Smooth muscle cell (in vitro differentiated cells): ENCODE data around the gene CAMSAP3. TPM values are rescaled to one million over a fixed set of nuclear protein-coding genes. Genes with fewer than 3 reads are reported as not detected.

ENCODE experiments used
- DNase-seq: peaks from one replicate; lab custom pipeline; 2025; ENCODE audit not compliant: unreplicated experiment; lab: John Stamatoyannopoulos, UW
- H2AFZ ChIP-seq: fragments of 200-600 bp; sonication (generic); 2 replicates; pipeline ENCODE4 v1.6.0; 2016; ENCODE audit warnings: antibody characterized with exemption, low read depth, mild to moderate bottlenecking
- H3F3A ChIP-seq: fragments of 200-600 bp; sonication (generic); 2 replicates; pipeline ENCODE4 v1.6.0; 2017; ENCODE audit warnings: antibody characterized with exemption, low read depth
- H3K27ac ChIP-seq: fragments of 200-600 bp; sonication (generic); 2 replicates; pipeline ENCODE4 v1.5.1; 2016; ENCODE audit warnings: low read depth, mild to moderate bottlenecking
- H3K27me3 ChIP-seq: fragments of 200-600 bp; sonication (generic); 2 replicates; pipeline ENCODE4 v1.6.1; 2016; ENCODE audit warnings: low read depth, mild to moderate bottlenecking
- H3K36me3 ChIP-seq: fragments of 200-600 bp; sonication (generic); 2 replicates; pipeline ENCODE4 v1.5.1; 2016; ENCODE audit warnings: low read depth
- H3K4me1 ChIP-seq: fragments of 200-600 bp; sonication (generic); 2 replicates; pipeline ENCODE4 v1.5.1; 2016; ENCODE audit warnings: low read depth
- H3K4me2 ChIP-seq: fragments of 200-600 bp; sonication (generic); 2 replicates; pipeline ENCODE4 v1.6.0; 2016; ENCODE audit warnings: mild to moderate bottlenecking
- H3K4me3 ChIP-seq: fragments of 200-600 bp; sonication (generic); 2 replicates; pipeline ENCODE4 v1.5.1; 2016; ENCODE audit warnings: mild to moderate bottlenecking
- H3K79me2 ChIP-seq: fragments of 200-600 bp; sonication (generic); 2 replicates; pipeline ENCODE4 v1.6.0; 2016; ENCODE audit warnings: low read depth, mild to moderate bottlenecking
- H3K9ac ChIP-seq: fragments of 200-600 bp; sonication (generic); 2 replicates; pipeline ENCODE4 v1.6.0; 2016; ENCODE audit warnings: low read depth
- H3K9me3 ChIP-seq: fragments of 200-600 bp; sonication (generic); replicated peaks from 2 replicates; pipeline ENCODE4 v1.5.1; 2016; ENCODE audit warnings: low read depth
- H4K20me1 ChIP-seq: fragments of 200-600 bp; sonication (generic); 2 replicates; pipeline ENCODE4 v1.6.0; 2016; ENCODE audit warnings: low read depth
- CTCF ChIP-seq: fragments of 200-600 bp; sonication (generic); IDR thresholded peaks from 2 replicates; pipeline ENCODE4 v1.5.1; 2017; ENCODE audit warnings: borderline replicate concordance, mild to moderate bottlenecking, antibody characterized with exemption; ENCODE audit not compliant: insufficient read depth, poor library complexity, severe bottlenecking
- WGBS: methylation state at CpG from one replicate; pipeline ENCODE4 v1.1.7; 2016; ENCODE audit warnings: low lambda C conversion rate; 5-methylcytosine and 5-hydroxymethylcytosine counted together
- polyA plus RNA-seq: library from polyadenylated mRNA; unstranded; fragments of >200 nt; fragmentation: Nextera tagmentation; extraction: Ambion mirVana; gene quantifications from 2 replicates; pipeline ENCODE4 v1.2.1, GENCODE V29; 2016
- total RNA-seq: library from RNA; depleted of rRNA; stranded (reverse); fragments of >200 nt; gene quantifications from 2 replicates; pipeline ENCODE4 v1.2.3, GENCODE V29; 2014

CAMSAP3 gene
- total and polyA plus RNA-seq, 2 experiments from 2014 or later: 1.4 to 1.8 TPM

- Histone ChIP-seq H3F3A (no peaks in the 10 kb centered on the region), H3K9ac (no peak overlapping the region), H3K27me3 (peaks cover 21% of the 10 kb centered on the region), H4K20me1 (no peaks in the 10 kb centered on the region), H3K4me1 (no peaks in the 10 kb centered on the region), H3K9me3 (no peaks in the 10 kb centered on the region), H3K4me2 (no peak overlapping the region), H3K79me2 (no peaks in the 10 kb centered on the region), H3K27ac (no peak overlapping the region), H3K36me3 (no peaks in the 10 kb centered on the region), H3K4me3 (no peak overlapping the region), H2AFZ (no peak overlapping the region)
- no peak for DNase-seq
- WGBS: 61% methylated on average over 8 of the region's 8 CpGs
- no peak for TF ChIP-seq CTCF
Measured at GRCh38 chr19:7590256-7590655, 5.4 kb upstream of the CAMSAP3 start.

GRCh38 chr19:7596211-7596937 lies 711 bp downstream of the CAMSAP3 start:
- no peak overlapping the region for H3K27ac ChIP-seq
- no peak overlapping the region for H3K9ac ChIP-seq
- no peaks in the 10 kb centered on the region for H3K79me2 ChIP-seq
- H3K9me3 ChIP-seq: no peaks in the 10 kb centered on the region
- H3F3A ChIP-seq: peaks cover 3% of the 10 kb centered on the region
- peaks cover 6% of the 10 kb centered on the region for H4K20me1 ChIP-seq
- H3K27me3 ChIP-seq: peaks cover 52% of the 10 kb centered on the region
- H3K4me1 ChIP-seq: peaks cover 4% of the 10 kb centered on the region
- no peaks in the 10 kb centered on the region for H3K36me3 ChIP-seq
- 9% methylated on average over 30 of the region's 70 CpGs for WGBS
- H3K4me2 ChIP-seq: peak overlapping the region; percentile 78
- TF ChIP-seq CTCF: no peak
- peak overlapping the region; percentile 49 for H3K4me3 ChIP-seq
- H2AFZ ChIP-seq: no peak overlapping the region
- DNase-seq: no peak

- H3K36me3 ChIP-seq: no peaks in the 10 kb centered on the region
- H3K4me1 ChIP-seq: peaks cover 4% of the 10 kb centered on the region
- H4K20me1 ChIP-seq: peaks cover 12% of the 10 kb centered on the region
- H2AFZ ChIP-seq: no peak overlapping the region
- no peak for TF ChIP-seq CTCF
- no peaks in the 10 kb centered on the region for H3K9me3 ChIP-seq
- no peak overlapping the region for H3K4me3 ChIP-seq
- H3K27me3 ChIP-seq: peaks cover 52% of the 10 kb centered on the region
- H3K79me2 ChIP-seq: no peaks in the 10 kb centered on the region
- DNase-seq: no peak
- WGBS: 74% methylated on average over 9 of the region's 9 CpGs
- no peak overlapping the region for H3K9ac ChIP-seq
- peaks cover 3% of the 10 kb centered on the region for H3F3A ChIP-seq
- H3K27ac ChIP-seq: no peak overlapping the region
- H3K4me2 ChIP-seq: no peak overlapping the region
Measured at GRCh38 chr19:7597689-7598088, 2.0 kb downstream of the CAMSAP3 start.

- H3K4me1 ChIP-seq: peaks cover 4% of the 10 kb centered on the region
- H3K4me2 ChIP-seq: no peak overlapping the region
- no peak overlapping the region for H3K27ac ChIP-seq
- H4K20me1 ChIP-seq: peaks cover 12% of the 10 kb centered on the region
- no peak overlapping the region for H3K9ac ChIP-seq
- H3F3A ChIP-seq: peaks cover 3% of the 10 kb centered on the region
- H3K36me3 ChIP-seq: no peaks in the 10 kb centered on the region
- no peak overlapping the region for H2AFZ ChIP-seq
- H3K4me3 ChIP-seq: no peak overlapping the region
- H3K27me3 ChIP-seq: peaks cover 51% of the 10 kb centered on the region
- DNase-seq: no peak
- WGBS: 85% methylated on average over 6 of the region's 6 CpGs
- TF ChIP-seq CTCF: no peak
- no peaks in the 10 kb centered on the region for H3K9me3 ChIP-seq
- no peaks in the 10 kb centered on the region for H3K79me2 ChIP-seq
Measured at GRCh38 chr19:7598180-7598579, 2.5 kb downstream of the CAMSAP3 start.
